HG02943 (cell line): ENCODE results near the gene TIMP2.
"Not testable (repeated sequence)": the region's sequence is repeated elsewhere in the genome, so short reads cannot be mapped to it uniquely, and the experiment has no call there.

Source experiments
- ATAC-seq: cut with Tn5 transposase; IDR thresholded peaks from one replicate; pipeline ENCODE4 v1.9.1; 2021; ENCODE audit warnings: mild to moderate bottlenecking, low read depth, moderate library complexity; ENCODE audit not compliant: unreplicated experiment

Gene TIMP2

GRCh38 chr17:78910497-78911284 lies 14.5 kb downstream of the TIMP2 start:
- ATAC-seq, result no peak

GRCh38 chr17:78908426-78908825 lies 16.8 kb downstream of the TIMP2 start:
- no peak for ATAC-seq

GRCh38 chr17:78905541-78905940 lies 19.6 kb downstream of the TIMP2 start:
- ATAC-seq, result no peak

GRCh38 chr17:78905116-78905515 lies 20.1 kb downstream of the TIMP2 start:
- no peak for ATAC-seq

GRCh38 chr17:78904371-78904770 lies 20.8 kb downstream of the TIMP2 start:
- ATAC-seq, result no peak

- ATAC-seq, result no peak
Observed at GRCh38 chr17:78903101-78903779, 21.9 kb downstream of the TIMP2 start, which contains the start of gene CEP295NL. CEP295NL (minus strand) TSS chr17:78903201; CDS start chr17:78901828, 1,373 bp downstream.

- ATAC-seq, result not testable (repeated sequence)
Observed at GRCh38 chr17:78902231-78902630, 23.0 kb downstream of the TIMP2 start.

GRCh38 chr17:78901806-78902205 lies 23.4 kb downstream of the TIMP2 start:
- ATAC-seq, result no peak

- ATAC-seq, result no peak
Observed at GRCh38 chr17:78900816-78901215, 24.4 kb downstream of the TIMP2 start.

- no peak for ATAC-seq
Observed at GRCh38 chr17:78899361-78900260, 25.6 kb downstream of the TIMP2 start.

GRCh38 chr17:78898947-78899346 lies 26.2 kb downstream of the TIMP2 start:
- ATAC-seq, result no peak

GRCh38 chr17:78898075-78898836 lies 26.9 kb downstream of the TIMP2 start:
- no peak for ATAC-seq

- no peak for ATAC-seq
Observed at GRCh38 chr17:78897664-78898047, 27.5 kb downstream of the TIMP2 start.

- no peak for ATAC-seq
Observed at GRCh38 chr17:78896834-78897663, 28.1 kb downstream of the TIMP2 start.

GRCh38 chr17:78896091-78896833 lies 28.9 kb downstream of the TIMP2 start:
- no peak for ATAC-seq

GRCh38 chr17:78895322-78895721 lies 29.9 kb downstream of the TIMP2 start:
- ATAC-seq, result no peak

- no peak for ATAC-seq
Observed at GRCh38 chr17:78893684-78894083, 31.5 kb downstream of the TIMP2 start.

GRCh38 chr17:78892936-78893379 lies 32.2 kb downstream of the TIMP2 start:
- ATAC-seq, result no peak

- ATAC-seq, result no peak
Observed at GRCh38 chr17:78892520-78892919, 32.7 kb downstream of the TIMP2 start.
